ENCODE results near the gene MKKS. TPM values are rescaled to one million over a fixed set of nuclear protein-coding genes. Genes with fewer than 3 reads are reported as not detected.

MKKS gene
- total and polyA plus RNA-seq, 2 donors from 2014 or later = 17.8 to 49.2 TPM

DNA sequence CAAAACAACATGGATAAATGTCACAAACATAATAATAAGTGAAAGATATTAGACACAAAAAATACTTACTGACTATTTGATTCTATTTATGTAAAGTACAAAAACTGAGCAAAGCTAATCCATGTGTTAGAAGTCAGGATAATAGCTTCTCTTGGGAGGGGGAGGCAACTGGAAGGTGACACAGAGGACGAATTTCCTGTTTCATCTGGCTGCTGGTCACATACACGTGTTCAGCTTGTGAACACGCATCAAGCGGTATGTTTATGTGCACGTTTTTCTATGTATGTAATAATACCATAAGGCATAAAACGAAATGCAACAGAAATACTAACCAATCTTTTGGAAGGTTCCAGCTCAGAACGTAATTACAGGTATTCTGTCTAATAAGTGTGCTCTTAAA lies 54.3 kb downstream of the MKKS start:
- Histone ChIP-seq H3K27ac (ENCODE audit: low read depth in 2 of 2, low read length in 2 of 2) (no peak overlapping the region), H3K27me3 (ENCODE audit: control insufficient read depth, insufficient read depth, low read length) (no peaks in the 10 kb centered on the region), H3K36me3 (ENCODE audit: control insufficient read depth in 2 of 3, insufficient read depth in 3 of 3, low read length in 3 of 3) (no peaks in the 10 kb centered on the region), H3K9ac (ENCODE audit: low read length in 3 of 3) (no peak overlapping the region), H3K4me3 (ENCODE audit: low read length in 3 of 3) (no peak overlapping the region), H3K4me1 (ENCODE audit: control insufficient read depth in 2 of 3, insufficient read depth in 2 of 3, low read depth in 1 of 3, low read length in 3 of 3) (no peaks in the 10 kb centered on the region), H3K9me3 (ENCODE audit: control insufficient read depth in 2 of 3, insufficient read depth in 1 of 3, low read length in 3 of 3) (no peaks in the 10 kb centered on the region)
- DNase-seq (no peak), FAIRE-seq (no peak)
- TF ChIP-seq, protein P1, sequence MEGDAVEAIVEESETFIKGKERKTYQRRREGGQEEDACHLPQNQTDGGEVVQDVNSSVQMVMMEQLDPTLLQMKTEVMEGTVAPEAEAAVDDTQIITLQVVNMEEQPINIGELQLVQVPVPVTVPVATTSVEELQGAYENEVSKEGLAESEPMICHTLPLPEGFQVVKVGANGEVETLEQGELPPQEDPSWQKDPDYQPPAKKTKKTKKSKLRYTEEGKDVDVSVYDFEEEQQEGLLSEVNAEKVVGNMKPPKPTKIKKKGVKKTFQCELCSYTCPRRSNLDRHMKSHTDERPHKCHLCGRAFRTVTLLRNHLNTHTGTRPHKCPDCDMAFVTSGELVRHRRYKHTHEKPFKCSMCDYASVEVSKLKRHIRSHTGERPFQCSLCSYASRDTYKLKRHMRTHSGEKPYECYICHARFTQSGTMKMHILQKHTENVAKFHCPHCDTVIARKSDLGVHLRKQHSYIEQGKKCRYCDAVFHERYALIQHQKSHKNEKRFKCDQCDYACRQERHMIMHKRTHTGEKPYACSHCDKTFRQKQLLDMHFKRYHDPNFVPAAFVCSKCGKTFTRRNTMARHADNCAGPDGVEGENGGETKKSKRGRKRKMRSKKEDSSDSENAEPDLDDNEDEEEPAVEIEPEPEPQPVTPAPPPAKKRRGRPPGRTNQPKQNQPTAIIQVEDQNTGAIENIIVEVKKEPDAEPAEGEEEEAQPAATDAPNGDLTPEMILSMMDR (IDR thresholded peaks at IDR 0.05; ENCODE audit: borderline replicate concordance, extremely low read depth, insufficient read depth) = no peak
- intact Hi-C loops (cut with DNase I) = no loop called here

DNA sequence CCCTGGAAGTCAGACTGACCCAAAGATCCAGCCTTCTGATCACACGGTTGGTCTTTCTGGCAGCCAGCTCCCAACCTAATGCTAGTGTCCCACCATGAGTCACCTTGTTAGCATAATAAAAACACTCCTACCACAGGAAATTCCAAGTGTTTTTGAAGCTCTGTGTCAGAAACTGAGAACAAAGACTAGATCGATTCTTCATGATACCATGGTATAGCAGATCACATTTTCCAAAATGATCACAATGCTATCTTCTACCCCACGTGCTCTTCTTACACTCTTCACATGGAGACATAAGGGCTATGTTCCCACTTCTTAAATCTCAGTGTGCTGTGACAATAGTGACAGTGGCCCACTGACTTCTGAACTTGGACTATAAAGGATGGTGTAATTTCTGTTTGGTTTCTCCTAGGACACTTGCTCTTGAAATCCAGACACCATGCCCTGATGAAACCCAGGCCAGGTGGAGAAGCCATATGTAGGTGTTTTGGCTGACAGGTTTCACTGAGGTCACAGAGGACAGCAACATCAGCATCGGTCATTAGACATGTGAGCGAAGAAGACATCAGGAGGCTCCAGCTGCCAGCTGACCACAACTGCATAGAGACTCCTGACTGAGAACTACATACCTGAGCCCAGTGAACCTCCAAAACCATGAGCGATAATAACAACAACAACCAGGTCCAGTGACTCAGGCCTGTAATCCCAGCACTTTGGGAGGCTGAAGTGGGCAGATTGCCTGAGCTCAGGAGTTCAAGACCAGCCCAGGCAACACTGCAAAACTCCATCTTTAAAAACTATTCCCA lies 57.5 kb downstream of the MKKS start:
- H3K9ac ChIP-seq (ENCODE audit: low read length in 3 of 3) = no peak overlapping the region
- FAIRE-seq = no peak
- TF ChIP-seq, protein P1 (IDR thresholded peaks at IDR 0.05; ENCODE audit: borderline replicate concordance, extremely low read depth, insufficient read depth) = no peak
- no peak overlapping the region for H3K4me3 ChIP-seq (ENCODE audit: low read length in 3 of 3)
- H3K9me3 ChIP-seq (ENCODE audit: control insufficient read depth in 2 of 3, insufficient read depth in 1 of 3, low read length in 3 of 3) = no peaks in the 10 kb centered on the region
- H3K4me1 ChIP-seq (ENCODE audit: control insufficient read depth in 2 of 3, insufficient read depth in 2 of 3, low read depth in 1 of 3, low read length in 3 of 3) = no peaks in the 10 kb centered on the region
- H3K36me3 ChIP-seq (ENCODE audit: control insufficient read depth in 2 of 3, insufficient read depth in 3 of 3, low read length in 3 of 3) = no peaks in the 10 kb centered on the region
- no peaks in the 10 kb centered on the region for H3K27me3 ChIP-seq (ENCODE audit: control insufficient read depth, insufficient read depth, low read length)
- no peak for DNase-seq
- no peak overlapping the region for H3K27ac ChIP-seq (ENCODE audit: low read depth in 2 of 2, low read length in 2 of 2)
- intact Hi-C loops (cut with DNase I) = no loop called here

DNA sequence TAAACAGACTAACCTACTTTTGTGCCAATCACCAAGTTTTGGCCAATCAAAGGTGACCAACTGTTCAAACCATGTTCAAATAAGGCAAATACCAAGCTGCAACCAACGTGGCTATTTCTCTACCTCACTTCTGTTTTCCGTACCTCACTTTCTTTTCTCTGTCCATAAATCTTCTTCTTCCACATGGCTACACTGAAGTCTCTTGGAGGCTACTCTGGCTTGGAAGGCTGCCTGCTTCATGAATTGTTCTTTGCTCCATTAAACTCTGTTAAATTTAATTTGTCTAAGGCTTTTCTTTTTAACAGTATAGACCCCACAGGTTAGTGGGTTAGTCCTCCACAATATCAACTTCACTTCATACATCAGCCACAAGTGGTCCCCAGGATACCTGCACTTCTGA lies 58.8 kb downstream of the MKKS start:
- Histone ChIP-seq H3K36me3 (ENCODE audit: control insufficient read depth in 2 of 3, insufficient read depth in 3 of 3, low read length in 3 of 3) (no peaks in the 10 kb centered on the region), H3K9ac (ENCODE audit: low read length in 3 of 3) (no peak overlapping the region), H3K9me3 (ENCODE audit: control insufficient read depth in 2 of 3, insufficient read depth in 1 of 3, low read length in 3 of 3) (no peaks in the 10 kb centered on the region), H3K4me1 (ENCODE audit: control insufficient read depth in 2 of 3, insufficient read depth in 2 of 3, low read depth in 1 of 3, low read length in 3 of 3) (no peaks in the 10 kb centered on the region), H3K27ac (ENCODE audit: low read depth in 2 of 2, low read length in 2 of 2) (no peak overlapping the region), H3K27me3 (ENCODE audit: control insufficient read depth, insufficient read depth, low read length) (no peaks in the 10 kb centered on the region), H3K4me3 (ENCODE audit: low read length in 3 of 3) (no peak overlapping the region)
- TF ChIP-seq, protein P1 (IDR thresholded peaks at IDR 0.05; ENCODE audit: borderline replicate concordance, extremely low read depth, insufficient read depth) = no peak
- intact Hi-C loops (cut with DNase I) = no loop called here
- FAIRE-seq (no peak), DNase-seq (no peak)

Measured in kidney (tissue), 14 donors.